Activated CD4-positive, alpha-beta T cell treated with anti-CD3 and anti-CD28 coated beads, Interleukin-2, amount 50 U/mL, for 4 hours (primary cell): Measurements from ENCODE around the gene UBE4A.

Experiments
- DNase-seq, 2 experiments: peaks; one replicate each; pipeline ENCODE4 v3.0.0-alpha.2; 2020

UBE4A gene, protein sequence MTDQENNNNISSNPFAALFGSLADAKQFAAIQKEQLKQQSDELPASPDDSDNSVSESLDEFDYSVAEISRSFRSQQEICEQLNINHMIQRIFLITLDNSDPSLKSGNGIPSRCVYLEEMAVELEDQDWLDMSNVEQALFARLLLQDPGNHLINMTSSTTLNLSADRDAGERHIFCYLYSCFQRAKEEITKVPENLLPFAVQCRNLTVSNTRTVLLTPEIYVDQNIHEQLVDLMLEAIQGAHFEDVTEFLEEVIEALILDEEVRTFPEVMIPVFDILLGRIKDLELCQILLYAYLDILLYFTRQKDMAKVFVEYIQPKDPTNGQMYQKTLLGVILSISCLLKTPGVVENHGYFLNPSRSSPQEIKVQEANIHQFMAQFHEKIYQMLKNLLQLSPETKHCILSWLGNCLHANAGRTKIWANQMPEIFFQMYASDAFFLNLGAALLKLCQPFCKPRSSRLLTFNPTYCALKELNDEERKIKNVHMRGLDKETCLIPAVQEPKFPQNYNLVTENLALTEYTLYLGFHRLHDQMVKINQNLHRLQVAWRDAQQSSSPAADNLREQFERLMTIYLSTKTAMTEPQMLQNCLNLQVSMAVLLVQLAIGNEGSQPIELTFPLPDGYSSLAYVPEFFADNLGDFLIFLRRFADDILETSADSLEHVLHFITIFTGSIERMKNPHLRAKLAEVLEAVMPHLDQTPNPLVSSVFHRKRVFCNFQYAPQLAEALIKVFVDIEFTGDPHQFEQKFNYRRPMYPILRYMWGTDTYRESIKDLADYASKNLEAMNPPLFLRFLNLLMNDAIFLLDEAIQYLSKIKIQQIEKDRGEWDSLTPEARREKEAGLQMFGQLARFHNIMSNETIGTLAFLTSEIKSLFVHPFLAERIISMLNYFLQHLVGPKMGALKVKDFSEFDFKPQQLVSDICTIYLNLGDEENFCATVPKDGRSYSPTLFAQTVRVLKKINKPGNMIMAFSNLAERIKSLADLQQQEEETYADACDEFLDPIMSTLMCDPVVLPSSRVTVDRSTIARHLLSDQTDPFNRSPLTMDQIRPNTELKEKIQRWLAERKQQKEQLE

DNA sequence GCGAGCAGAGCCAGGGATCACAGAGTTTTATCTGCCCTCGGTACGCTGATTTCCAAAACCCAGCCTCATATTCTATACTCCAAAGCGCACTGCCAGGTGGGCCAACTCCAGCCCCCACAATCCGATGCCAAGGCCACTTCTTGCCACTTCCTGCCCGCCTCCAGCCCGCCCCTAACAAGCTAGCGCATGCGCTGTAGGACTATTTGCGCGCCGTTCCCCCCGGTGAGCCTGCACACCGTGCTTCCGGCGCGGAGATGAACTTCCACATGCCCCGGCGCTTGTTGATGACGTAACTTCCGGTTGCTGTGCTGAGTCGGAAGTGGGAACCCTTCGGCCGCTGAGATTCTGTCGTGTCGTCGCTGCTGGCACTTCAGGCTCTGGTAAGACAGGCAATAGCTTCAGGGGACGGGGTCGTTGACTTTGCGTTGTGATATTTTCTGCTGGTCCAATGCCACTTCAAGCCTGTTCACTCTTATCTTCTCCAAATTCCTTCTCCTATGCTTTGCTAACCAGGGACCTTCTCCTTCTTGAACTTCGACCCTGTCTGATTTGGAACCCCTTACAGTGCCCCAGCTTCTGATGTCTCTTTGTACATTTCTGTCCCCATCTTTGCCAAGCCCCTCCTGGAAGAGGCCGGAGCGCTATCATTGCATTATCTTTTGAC lies at the start of gene UBE4A:
Gene UBE4A (plus strand): TSS at position 306 of the 664 bp plus-strand sequence. CDS start 5,481 bp downstream, outside the sequence.
- DNase-seq, result peak; percentile 98 to 99

DNA sequence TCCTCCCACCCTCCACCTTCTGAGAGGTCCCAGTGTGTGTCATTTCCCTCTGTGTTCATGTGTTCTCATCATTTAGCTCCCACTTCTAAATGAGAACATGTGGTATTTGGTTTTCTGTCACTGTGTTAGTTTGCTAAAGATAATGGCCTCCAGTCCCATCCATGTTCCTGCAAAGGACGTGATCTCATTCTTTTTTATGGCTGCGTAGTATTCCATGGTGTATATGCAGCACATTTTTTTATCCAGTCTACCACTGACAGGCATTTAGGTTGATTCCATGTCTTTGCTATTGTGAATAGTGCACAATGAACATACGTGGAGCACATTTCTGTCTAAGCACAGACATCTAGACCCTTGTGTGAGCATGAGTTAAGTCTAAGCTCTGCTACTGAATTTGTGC lies 49.1 kb upstream of the UBE4A start:
- DNase-seq, result no peak

DNA sequence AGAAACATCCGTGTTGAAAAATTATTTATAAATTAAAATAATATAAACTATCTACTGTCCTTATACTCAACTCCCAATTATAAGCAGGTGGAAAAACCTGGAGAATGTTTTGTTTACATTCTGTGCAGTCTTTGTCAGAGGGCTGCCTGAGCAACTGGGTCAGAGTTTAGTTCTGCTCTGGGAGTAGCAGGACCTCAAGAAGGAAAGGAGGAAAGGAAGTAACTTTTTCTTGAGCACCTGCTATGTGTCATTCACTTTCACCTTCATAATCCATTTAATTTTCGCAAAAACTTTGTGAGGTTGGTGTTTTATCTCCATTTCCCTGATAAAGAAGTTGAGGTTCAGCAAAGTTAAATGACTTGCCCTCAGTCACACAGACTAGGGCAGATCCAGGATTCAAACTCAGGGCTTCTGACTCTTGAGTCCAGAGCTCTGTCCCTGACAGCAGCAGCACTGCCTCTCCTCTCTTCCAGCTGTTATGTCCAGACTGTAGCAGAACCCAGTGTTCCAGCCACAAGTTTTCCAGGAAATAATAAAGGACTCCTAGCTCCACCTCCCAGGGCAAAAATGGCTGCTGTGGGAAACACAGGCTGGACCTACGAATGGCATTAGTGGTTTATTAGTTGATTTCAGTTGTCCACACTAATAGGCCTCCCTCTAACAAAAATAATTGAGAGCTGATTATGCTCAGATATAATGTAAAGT lies 48.5 kb upstream of the UBE4A start:
- DNase-seq, result no peak

DNA sequence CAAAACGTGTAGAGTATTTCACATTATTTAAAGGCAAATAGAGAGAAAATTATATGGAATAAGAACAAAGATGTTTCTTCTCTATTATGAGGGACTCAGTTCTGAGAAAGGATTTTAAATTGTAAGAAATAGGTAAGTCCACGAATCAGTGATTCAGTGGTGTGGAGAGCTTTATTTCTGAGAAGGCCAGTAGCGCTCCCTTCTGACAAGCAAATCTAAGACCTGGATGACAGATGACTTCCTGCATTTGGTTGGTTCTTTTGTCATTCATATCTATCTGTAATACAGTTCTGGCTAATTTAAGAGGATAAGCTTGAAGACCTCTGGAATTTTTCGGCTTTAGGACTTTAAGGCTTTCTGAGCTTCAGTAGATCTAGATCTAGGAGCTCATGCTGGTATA lies 47.9 kb upstream of the UBE4A start:
- no peak for DNase-seq

DNA sequence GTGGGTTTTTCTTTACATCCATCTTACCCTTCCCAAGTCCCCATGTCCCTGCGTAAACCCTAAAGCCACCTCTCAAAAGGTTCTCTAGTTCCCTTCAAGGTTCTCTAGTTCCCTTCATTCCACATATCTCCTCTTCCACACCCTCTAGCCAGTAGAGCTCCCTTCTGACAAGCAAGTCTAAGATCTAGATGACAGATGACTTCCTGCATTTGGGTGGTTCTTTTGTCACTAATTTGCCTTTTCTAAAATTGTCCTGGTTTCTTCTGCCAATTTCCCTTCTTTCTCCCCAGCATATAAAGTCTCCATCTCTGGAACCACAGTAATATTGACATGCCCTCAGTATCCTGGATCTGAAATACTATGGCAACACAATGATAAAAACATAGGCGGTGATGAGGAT lies 47.1 kb upstream of the UBE4A start:
- no peak for DNase-seq

DNA sequence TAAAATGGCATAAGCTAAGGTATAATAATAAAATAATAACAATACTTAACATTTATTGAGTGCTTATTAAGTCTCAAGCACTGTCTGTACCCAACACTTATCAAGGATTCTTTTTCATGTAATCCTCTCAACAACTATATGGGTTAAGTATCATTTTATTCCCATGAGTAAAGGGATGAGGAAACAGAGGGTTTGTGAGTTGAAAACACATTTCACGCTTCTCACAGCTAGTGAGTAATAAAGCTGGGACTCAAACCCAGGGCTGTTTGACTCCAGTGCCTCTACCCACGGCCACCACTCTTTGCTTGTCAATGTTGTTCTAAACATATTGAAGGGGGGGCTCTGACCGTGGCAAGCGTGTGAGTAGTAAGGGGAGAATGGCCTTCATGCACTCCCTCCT lies 46.2 kb upstream of the UBE4A start:
- DNase-seq, result no peak

DNA sequence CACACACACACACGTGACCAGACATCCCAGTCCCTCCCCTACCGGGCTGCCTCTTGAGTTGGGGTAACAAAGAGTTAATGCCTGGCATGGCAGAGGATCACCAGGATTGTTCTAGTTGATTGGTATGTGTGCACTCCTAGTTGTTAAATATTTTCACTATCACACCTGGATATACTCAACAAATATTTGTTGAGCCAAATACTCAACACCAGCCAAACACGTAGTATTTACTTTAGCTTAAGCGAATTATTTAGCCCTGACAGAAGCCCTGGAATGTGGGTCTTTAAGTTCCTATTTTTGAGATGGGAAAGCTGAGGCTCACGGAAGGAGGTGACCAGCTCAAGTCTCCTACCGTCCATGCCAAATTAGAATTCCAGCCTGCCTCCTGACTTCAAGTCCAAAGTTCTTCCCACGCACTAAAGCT lies 44.4 kb upstream of the UBE4A start:
- DNase-seq, result no peak

DNA sequence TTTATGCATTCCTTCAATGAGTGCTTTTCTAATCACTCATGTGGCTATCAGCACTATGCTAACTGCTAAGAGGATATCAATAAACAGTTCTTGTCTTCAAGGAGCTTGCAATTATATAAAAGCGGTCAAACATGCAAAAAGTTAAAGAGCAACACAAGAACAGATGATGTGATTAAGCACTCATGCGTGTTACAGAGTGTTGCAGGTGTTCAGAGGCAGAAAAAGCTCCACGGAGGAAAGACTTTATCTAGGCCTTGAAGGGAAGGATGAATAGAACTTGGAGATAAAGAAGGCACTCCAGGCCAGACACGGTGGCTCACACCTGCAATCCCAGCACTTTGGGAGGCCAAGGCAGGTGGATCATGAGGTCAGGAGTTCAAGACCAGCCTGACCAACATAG lies 41.3 kb upstream of the UBE4A start:
- DNase-seq, result no peak

DNA sequence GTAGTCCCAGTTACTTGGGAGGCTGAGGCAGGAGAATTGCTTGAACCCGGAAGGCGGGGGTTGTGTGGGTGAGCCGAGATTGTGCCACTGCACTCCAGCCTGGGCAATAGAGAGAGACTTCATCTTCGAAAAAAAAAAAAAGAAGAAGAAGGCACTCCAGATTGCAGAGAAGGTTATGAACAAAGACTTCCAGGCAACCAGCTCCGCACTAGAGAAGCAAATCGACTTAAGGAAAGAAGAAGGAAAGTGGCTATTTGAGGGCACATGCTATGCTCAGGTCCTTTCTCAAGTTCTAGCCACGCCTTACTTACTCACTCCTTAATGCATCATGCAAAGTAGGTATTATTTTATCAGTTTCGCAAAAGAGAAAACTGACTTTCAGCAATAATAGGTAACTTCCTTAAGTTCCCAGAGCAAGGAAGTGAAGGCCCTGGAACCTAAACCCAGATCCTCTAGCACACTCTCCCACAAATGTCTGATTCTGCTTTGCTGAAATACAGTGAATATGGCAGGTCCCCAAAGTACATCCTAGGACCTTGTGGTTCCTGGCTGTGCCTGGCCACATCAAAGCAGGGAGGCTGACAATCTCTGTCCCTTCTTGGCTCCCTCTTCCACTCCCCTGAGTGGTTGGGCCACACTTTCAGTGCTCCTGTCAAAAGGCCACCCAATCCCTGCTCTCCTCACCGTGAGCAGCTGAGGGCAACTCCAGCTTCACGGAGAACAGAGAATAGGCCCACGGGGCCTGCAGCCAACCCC lies 40.6 kb upstream of the UBE4A start:
- no peak for DNase-seq

DNA sequence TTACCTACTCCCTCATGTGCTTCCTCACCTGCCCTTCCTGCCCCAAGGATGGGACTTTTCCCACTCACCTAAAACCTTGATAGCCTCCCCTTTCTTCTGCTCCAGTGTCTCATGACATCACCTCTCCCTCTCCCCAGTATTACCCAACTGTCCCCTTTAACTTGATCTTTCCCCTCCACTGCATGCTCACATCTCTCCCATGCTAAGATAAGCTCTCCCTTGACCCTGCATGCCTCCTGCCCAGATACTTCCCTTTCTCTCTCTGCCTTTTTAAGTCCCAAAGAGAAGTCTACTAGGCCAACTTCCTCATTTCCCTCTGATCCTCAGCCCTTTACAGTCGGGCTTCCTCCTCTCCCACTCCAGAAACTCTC lies 40.1 kb upstream of the UBE4A start:
- no peak for DNase-seq

DNA sequence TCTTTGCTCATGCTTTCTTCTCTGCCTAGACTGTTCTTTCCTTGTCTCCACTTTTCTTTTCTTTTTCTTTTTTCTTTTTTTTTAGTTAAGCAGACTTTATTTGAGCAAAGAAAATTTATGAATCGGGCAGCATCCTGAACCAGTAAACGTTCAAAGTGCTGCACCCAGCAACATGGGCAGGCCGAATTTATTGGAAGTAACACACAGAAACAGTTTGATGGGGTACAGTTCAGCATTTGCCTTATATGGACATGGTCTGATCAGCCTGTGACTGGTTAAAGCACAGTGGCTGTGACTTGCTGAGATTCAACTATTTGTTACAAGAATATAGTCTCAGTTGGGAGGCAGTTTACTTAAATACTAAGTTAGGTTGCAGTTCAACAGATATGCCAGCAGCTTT lies 38.9 kb upstream of the UBE4A start:
- DNase-seq, result no peak

DNA sequence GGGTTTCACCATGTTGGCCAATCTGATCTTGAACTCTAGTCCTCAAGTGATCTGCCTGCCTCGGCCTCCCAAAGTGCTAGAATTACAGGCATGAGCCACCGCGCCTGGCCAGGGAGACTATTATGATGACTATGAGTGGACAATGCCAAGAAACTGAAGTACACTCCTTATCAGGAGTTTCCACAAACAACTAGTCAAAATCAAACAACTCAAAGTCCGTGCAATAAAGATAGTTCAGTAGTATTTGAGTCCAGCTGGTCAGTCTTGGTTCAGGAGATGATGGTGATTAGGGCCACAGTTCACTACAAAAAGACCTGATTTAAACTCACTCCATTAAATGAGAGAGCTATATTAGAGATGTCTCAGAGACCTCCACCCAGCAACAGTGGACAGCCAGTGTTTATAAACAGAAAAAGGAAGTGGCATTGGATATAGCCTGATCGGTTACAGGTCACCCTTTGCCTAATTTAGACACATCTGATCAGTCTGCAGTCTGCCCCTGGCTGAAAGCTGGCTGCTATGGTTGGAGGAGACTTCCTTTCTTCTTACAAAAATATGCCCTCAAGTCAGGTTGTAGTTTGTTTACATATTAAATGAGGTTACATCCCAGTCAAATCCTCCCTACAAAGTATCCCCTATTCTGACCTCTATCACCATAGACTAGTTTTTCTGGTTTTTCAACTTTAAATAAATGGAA lies 37.9 kb upstream of the UBE4A start:
- DNase-seq, result no peak

DNA sequence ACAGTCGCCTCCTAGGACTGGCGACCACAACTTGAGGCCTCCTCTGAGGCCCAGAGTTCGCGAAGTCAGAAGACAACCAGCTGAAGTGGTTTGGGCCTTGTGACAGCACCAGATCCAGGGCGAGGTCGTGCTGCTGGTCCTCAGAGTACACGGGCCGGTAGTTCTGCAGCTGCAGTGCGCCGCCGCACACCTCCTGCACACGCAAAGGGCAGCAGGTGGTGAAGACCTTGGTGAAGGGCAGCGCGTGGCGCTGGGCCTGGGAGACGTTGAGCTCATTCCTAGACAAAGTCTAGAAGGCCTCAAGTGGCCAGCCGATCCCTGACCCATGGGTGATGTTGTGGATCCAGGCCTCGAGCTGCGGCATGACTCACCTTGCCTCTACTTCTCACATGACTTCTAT lies 36.7 kb upstream of the UBE4A start:
- DNase-seq, result no peak

DNA sequence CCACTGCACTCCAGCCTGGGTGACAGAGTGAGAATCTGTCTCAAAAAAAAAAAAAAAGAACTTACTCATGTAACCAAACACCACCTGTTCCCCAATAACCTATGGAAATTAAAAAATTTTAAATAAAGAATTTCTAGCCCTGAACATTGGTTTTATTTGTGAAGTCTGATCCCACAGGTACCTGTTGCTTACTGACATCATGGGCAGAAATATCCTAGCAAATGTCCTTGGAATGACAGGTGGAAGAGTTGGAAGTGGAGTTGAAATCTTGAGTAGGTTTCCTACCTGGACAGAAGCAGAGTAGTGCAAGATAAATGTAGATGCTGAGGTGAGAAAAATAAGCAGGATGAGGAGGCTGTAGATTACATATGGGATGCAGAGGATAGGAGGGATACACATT lies 34.1 kb upstream of the UBE4A start:
- no peak for DNase-seq

DNA sequence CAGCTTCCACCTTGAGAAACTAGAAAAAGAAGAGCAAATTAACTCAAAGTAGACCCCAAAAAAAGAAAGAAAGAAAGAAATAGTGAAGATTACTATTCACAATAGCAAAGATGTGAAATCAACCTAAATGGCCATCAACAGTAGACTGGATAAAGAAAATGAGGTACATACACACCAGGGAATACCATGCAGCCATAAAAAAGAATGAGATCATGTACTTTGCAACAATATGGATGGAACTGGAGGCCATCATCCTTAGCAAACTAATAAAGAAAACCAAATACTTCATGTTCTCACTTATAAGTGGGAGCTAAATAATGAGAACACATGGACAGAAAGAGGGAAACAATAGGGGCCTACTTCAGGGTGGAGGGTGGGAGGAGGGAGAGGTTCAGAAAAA lies 30.7 kb upstream of the UBE4A start:
- DNase-seq, result no peak

DNA sequence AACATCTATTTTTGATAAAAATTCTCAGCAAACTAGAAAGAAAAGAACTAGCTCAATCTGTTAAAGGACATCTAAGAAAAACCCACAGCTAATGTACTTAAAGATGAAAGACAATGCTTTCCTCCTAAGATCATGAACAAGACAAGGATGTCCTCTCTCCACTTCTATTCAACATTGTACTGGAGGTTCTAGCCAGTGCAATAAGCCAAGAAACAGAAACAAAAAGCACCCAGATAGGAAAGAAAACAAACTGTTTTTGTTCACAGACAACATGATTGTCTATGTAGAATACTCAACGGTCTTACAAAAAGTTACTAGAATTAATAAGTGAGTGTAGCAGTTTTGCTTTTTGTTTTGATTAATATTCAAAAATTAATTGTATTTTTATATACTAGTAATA lies 24.7 kb upstream of the UBE4A start:
- no peak for DNase-seq

DNA sequence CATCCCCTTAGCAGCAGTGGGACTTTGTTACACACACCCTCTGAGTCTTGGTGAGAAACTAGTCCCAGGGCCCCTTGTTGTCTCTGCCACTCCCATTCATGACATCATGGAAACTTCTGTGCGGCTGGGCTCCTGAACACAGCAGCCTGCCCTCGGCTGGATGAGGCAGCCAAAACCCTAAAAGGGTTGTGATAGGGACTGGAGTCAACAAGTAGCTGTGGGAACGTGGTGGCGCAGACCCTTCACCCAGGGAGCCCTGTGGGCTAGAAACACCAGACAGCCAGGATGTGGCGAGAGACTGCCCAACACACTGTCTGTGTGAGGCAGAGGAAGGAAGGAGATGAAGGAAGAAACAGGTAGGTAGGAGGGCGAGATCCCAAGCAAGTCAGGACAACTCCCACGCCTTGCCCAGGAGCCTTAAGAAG lies 20.8 kb upstream of the UBE4A start:
- peak; percentile 82 to 85 for DNase-seq

DNA sequence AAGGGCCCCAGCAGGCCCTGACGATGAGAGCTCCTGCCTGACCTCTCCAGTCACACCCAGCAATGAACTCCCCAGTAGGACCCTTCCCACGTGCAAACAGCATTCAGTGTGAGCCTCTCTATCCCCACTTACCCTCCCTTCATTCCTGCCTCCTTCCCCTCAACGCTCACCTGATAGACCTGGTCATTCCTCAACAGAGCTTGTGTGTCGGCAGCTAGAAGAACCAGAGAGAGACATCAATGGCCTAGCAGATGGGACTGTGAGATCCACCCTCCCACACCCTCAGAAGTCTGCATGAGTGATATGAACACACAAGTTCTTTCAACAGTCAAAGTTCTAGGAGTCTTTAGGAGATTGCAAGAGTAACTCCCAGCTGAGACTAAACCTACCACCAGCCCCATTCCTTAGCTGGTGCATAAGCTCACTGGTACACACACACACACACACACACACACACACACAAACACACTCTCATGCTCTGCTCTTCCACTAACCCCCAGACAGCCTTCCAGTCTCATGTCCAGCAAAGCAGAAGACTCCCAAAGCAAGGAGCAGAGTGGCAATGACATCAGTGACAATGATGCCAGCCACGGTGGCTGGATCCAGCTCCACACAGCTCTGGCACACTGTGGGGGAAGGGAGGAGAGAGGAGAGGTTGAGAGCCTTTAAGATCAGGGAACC lies 20.0 kb upstream of the UBE4A start:
- no peak for DNase-seq

DNA sequence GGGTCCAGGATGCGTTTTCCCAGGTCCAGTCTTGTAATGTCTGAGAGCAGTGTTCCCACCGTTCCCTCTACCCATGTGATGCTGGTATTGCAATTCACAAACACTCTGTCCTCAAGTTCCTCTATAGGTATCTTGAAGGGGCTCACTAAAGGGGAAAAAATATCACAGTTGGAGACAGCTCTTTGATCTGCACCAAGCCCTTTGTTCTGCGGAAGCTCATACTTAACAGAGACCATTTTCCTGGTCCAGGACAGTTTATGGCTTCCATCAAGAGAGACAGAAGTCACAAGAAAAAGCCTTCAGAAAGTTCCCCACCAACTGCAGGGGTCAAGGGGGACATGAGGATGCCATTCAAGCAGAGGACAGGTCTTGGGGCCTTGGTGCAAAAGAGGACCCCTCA lies 19.0 kb upstream of the UBE4A start:
- no peak for DNase-seq

DNA sequence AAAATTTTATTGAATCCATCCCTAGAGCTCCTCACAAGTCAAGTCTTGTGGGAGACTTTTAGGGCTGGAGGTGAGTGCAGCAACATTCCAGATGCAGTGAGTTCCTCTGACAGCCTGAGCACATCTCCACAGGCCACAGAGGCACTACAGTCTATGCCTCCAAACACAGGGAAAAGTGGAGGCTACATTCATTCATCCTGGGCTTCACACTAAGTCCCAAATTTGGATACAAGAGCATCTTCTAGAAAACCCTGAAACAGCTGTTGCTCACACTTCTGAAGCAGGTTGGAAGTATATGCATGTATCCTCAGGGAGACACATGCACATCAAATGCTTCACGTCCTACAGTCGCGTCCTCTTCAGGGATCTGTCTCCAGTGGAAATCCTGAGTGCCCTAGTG lies 18.1 kb upstream of the UBE4A start:
- no peak for DNase-seq
